Neural progenitor cell (in vitro differentiated cells): ENCODE results near the gene EIF5. TPM values are rescaled to one million over a fixed set of nuclear protein-coding genes. Genes with fewer than 3 reads are reported as not detected.

Experiments
- DNase-seq: peaks from one replicate; pipeline ENCODE4 v3.0.0-alpha.2; 2016; ENCODE audit warnings: low spot score
- H2AFZ ChIP-seq: fragments of 200-600 bp; sonication (generic); replicated peaks from 2 replicates; pipeline ENCODE4 v1.6.1; 2016; ENCODE audit warnings: antibody characterized with exemption
- H3F3A ChIP-seq: fragments of 200-600 bp; sonication (generic); 2 replicates; pipeline ENCODE4 v1.6.1; 2016; ENCODE audit warnings: antibody characterized with exemption, low read depth
- H3K27ac ChIP-seq: fragments of 200-600 bp; sonication (generic); 2 replicates; pipeline ENCODE4 v1.5.1; 2016; ENCODE audit warnings: mild to moderate bottlenecking
- H3K27me3 ChIP-seq: fragments of 200-600 bp; sonication (generic); 2 replicates; pipeline ENCODE4 v1.6.1; 2016; ENCODE audit warnings: mild to moderate bottlenecking, moderate library complexity
- H3K36me3 ChIP-seq: fragments of 200-600 bp; sonication (generic); 2 replicates; pipeline ENCODE4 v1.5.1; 2016
- H3K4me1 ChIP-seq: fragments of 200-600 bp; sonication (generic); 2 replicates; pipeline ENCODE4 v1.6.1; 2016; ENCODE audit warnings: mixed run types
- H3K4me2 ChIP-seq: fragments of 200-600 bp; sonication (generic); 2 replicates; pipeline ENCODE4 v1.6.1; 2016
- H3K4me3 ChIP-seq: fragments of 200-600 bp; sonication (generic); 2 replicates; pipeline ENCODE4 v1.5.1; 2016
- H3K79me2 ChIP-seq: fragments of 200-600 bp; sonication (generic); 2 replicates; pipeline ENCODE4 v1.6.1; 2016; ENCODE audit warnings: low read depth
- H3K9ac ChIP-seq: fragments of 200-600 bp; sonication (generic); 2 replicates; pipeline ENCODE4 v1.6.1; 2016
- H3K9me3 ChIP-seq: fragments of 200-600 bp; sonication (generic); 2 replicates; pipeline ENCODE4 v1.5.1; 2016; ENCODE audit warnings: low read depth
- H4K20me1 ChIP-seq: fragments of 200-600 bp; sonication (generic); 2 replicates; pipeline ENCODE4 v1.6.1; 2016; ENCODE audit warnings: low read depth
- H3K27ac Mint-ChIP-seq: 3 replicates; pipeline ENCODE4 v1.8.0; 2021; ENCODE audit warnings: mixed read lengths
- H3K27me3 Mint-ChIP-seq: 2 replicates; pipeline ENCODE4 v1.8.0; 2022; ENCODE audit warnings: low read depth, mild to moderate bottlenecking, inconsistent platforms, moderate library complexity, mixed read lengths; ENCODE audit not compliant: insufficient read depth
- H3K36me3 Mint-ChIP-seq: 3 replicates; pipeline ENCODE4 v1.8.0; 2021; ENCODE audit warnings: mixed read lengths
- H3K4me1 Mint-ChIP-seq: 3 replicates; pipeline ENCODE4 v1.8.0; 2021; ENCODE audit warnings: mixed read lengths
- H3K4me3 Mint-ChIP-seq: 3 replicates; pipeline ENCODE4 v1.8.0; 2021; ENCODE audit warnings: mild to moderate bottlenecking, moderate library complexity, mixed read lengths
- H3K9me3 Mint-ChIP-seq: 3 replicates; pipeline ENCODE4 v1.8.0; 2020; ENCODE audit warnings: mixed read lengths
- EZH2 ChIP-seq: fragments of 200-600 bp; sonication (generic); IDR thresholded peaks from 2 replicates; pipeline ENCODE4 v1.6.1; 2017; ENCODE audit warnings: antibody characterized with exemption, mild to moderate bottlenecking, moderate library complexity
- EZH2phosphoT487 ChIP-seq: fragments of 200-600 bp; sonication (generic); IDR thresholded peaks from 2 replicates; pipeline ENCODE4 v1.6.1; 2017; ENCODE audit warnings: antibody characterized with exemption
- total RNA-seq: library from RNA; depleted of rRNA; stranded (reverse); fragments of >200 nt; gene quantifications from 2 replicates; pipeline ENCODE4 v1.2.3, GENCODE V29; 2015; ENCODE audit warnings: low replicate concordance
- TF ChIP-seq, protein P1 (sequence below): fragments of 200-600 bp; sonication (generic); IDR thresholded peaks from 2 replicates; pipeline ENCODE4 v1.5.1; 2017; ENCODE audit warnings: antibody characterized with exemption, mild to moderate bottlenecking

The EIF5 gene
- total RNA-seq, 1 donor from 2014 or later, result 216 TPM

DNA sequence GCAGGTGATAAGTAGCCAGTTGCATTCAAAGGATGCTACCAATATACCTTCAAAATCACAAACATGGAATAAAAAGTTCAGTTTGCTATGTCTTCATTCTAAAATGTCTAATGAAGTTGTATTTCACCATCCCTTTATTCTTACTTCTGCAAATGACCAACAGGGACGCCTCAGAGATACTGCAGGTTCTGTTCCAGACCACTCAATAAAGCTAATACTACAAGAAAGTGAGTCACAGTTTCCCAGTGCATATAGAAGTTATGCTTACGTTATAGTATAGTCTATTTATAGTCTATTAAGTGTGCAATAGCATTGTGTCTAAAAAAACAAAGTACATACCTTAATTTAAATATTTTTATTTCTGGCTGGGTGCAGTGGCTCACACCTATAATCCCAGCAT is 29.3 kb upstream of the EIF5 start:
- no peak overlapping the region for H3K27ac Mint-ChIP-seq
- peaks cover 14% of the 10 kb centered on the region for H3K27me3 Mint-ChIP-seq
- Histone ChIP-seq H3K4me3 (no peak overlapping the region), H3K27ac (no peak overlapping the region), H3K4me1 (no peaks in the 10 kb centered on the region), H3K79me2 (no peaks in the 10 kb centered on the region), H3K36me3 (no peaks in the 10 kb centered on the region), H2AFZ (no peak overlapping the region), H3K9me3 (no peaks in the 10 kb centered on the region), H3K27me3 (no peaks in the 10 kb centered on the region), H3K9ac (no peak overlapping the region), H4K20me1 (no peaks in the 10 kb centered on the region), H3F3A (no peaks in the 10 kb centered on the region), H3K4me2 (no peak overlapping the region)
- no peak overlapping the region for H3K4me3 Mint-ChIP-seq
- no peaks in the 10 kb centered on the region for H3K36me3 Mint-ChIP-seq
- peaks cover 2% of the 10 kb centered on the region for H3K4me1 Mint-ChIP-seq
- TF ChIP-seq, protein P1, sequence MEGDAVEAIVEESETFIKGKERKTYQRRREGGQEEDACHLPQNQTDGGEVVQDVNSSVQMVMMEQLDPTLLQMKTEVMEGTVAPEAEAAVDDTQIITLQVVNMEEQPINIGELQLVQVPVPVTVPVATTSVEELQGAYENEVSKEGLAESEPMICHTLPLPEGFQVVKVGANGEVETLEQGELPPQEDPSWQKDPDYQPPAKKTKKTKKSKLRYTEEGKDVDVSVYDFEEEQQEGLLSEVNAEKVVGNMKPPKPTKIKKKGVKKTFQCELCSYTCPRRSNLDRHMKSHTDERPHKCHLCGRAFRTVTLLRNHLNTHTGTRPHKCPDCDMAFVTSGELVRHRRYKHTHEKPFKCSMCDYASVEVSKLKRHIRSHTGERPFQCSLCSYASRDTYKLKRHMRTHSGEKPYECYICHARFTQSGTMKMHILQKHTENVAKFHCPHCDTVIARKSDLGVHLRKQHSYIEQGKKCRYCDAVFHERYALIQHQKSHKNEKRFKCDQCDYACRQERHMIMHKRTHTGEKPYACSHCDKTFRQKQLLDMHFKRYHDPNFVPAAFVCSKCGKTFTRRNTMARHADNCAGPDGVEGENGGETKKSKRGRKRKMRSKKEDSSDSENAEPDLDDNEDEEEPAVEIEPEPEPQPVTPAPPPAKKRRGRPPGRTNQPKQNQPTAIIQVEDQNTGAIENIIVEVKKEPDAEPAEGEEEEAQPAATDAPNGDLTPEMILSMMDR, result no peak
- TF ChIP-seq EZH2phosphoT487, result no peak
- peaks cover 4% of the 10 kb centered on the region for H3K9me3 Mint-ChIP-seq
- DNase-seq, result no peak

DNA sequence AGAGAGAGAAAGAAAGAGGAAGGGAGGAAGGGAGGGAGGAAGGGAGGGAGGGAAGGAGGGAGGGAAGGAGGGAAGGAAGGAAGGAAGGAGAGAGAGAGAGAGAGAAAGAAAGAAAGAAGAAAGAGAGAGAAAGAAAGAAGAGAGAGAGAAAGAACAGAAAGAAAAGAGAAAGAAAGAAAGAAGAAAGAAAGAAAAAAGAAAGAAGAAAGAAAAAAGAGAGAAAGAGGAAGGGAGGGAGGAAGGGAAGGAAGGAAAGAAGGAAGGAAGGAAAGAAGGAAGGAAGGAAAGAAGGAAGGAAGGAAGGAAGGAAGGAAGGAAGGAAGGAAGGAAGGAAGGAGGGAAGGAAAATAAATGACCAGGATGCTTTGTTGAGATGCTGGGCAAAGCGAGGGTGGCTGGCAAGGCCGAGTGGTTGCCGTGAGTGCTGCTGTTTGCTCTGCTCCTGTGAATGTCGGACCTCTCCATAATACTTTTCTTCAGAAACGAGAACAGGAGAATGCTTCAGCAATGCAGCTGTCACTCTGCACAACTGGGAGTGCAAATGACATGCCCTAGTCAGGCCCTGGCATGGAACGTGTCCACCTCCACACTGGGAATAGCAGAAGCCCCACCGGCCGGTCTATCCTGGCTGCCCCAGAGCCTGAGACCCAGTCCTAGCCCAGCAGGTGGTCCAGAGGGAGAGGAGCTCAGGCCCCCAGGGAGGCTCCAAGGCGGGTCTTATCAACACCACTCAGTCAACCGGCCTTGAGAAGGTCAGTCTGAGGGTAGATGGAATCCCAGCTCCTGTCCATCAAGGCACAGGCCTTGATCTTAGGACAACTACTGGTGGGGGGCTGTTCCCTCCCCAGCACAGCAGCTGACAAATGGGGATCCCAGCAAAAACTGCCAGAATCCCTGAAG is 25.1 kb upstream of the EIF5 start:
- no peak overlapping the region for H3K4me2 ChIP-seq
- TF ChIP-seq EZH2 (no peak), EZH2phosphoT487 (no peak)
- TF ChIP-seq, protein P1, result no peak
- peaks cover 4% of the 10 kb centered on the region for H3K9me3 Mint-ChIP-seq
- H3K27ac Mint-ChIP-seq, result no peak overlapping the region
- peaks cover 2% of the 10 kb centered on the region for H3K4me1 Mint-ChIP-seq
- H3K4me1 ChIP-seq, result no peaks in the 10 kb centered on the region
- no peak overlapping the region for H3K4me3 ChIP-seq
- no peaks in the 10 kb centered on the region for H4K20me1 ChIP-seq
- no peaks in the 10 kb centered on the region for H3K36me3 ChIP-seq
- no peak overlapping the region for H3K4me3 Mint-ChIP-seq
- no peaks in the 10 kb centered on the region for H3K36me3 Mint-ChIP-seq
- H3K27me3 Mint-ChIP-seq, result peaks cover 11% of the 10 kb centered on the region
- H3K9me3 ChIP-seq, result no peaks in the 10 kb centered on the region
- H3K79me2 ChIP-seq, result no peaks in the 10 kb centered on the region
- H3K9ac ChIP-seq, result no peak overlapping the region
- no peak for DNase-seq
- H3F3A ChIP-seq, result no peaks in the 10 kb centered on the region
- H2AFZ ChIP-seq, result no peak overlapping the region
- no peaks in the 10 kb centered on the region for H3K27me3 ChIP-seq
- no peak overlapping the region for H3K27ac ChIP-seq

DNA sequence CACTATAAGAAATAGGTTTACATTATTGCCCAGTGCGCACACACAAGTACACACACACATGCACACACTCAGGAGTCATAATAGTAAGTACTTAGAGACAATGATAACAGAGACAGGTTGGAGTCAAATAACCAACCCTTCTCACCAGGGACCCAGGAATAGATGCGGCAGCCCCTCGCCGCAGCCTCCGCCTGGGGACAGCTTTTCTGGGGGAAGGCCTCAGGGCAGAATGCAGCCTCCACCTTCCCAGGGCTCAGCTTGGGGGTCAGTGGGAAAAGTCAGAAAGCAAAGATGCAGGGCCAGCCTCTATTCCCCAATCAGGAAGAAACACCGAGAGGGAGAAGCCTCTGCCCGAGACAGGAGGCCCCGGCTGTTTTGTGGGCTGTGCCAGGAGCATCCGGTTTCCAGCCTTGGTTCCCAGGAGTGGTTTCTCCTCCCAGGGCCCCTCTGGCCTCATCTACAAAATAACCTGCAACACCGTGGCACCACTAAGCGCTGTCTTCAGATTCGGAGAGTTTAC is 23.4 kb upstream of the EIF5 start:
- peaks cover 4% of the 10 kb centered on the region for H3K4me1 Mint-ChIP-seq
- no peaks in the 10 kb centered on the region for H3K36me3 Mint-ChIP-seq
- TF ChIP-seq, protein P1, result no peak
- TF ChIP-seq EZH2 (no peak), EZH2phosphoT487 (no peak)
- H3K4me3 ChIP-seq, result no peak overlapping the region
- DNase-seq, result no peak
- H3F3A ChIP-seq, result no peaks in the 10 kb centered on the region
- H3K27me3 ChIP-seq, result no peaks in the 10 kb centered on the region
- no peaks in the 10 kb centered on the region for H3K79me2 ChIP-seq
- H3K36me3 ChIP-seq, result no peaks in the 10 kb centered on the region
- H3K9ac ChIP-seq, result no peak overlapping the region
- H3K4me3 Mint-ChIP-seq, result no peak overlapping the region
- no peak overlapping the region for H3K27ac ChIP-seq
- H3K9me3 ChIP-seq, result no peaks in the 10 kb centered on the region
- H3K27ac Mint-ChIP-seq, result no peak overlapping the region
- H3K4me2 ChIP-seq, result no peak overlapping the region
- H3K27me3 Mint-ChIP-seq, result peaks cover 10% of the 10 kb centered on the region
- peak overlapping the region; percentile 76 for H2AFZ ChIP-seq
- peaks cover 4% of the 10 kb centered on the region for H3K9me3 Mint-ChIP-seq
- H4K20me1 ChIP-seq, result no peaks in the 10 kb centered on the region
- H3K4me1 ChIP-seq, result no peaks in the 10 kb centered on the region
